Right lobe of liver (tissue), 4 donors: Measurements from ENCODE around the gene PKIB.
"Not testable (repeated sequence)": the region's sequence is repeated elsewhere in the genome, so short reads cannot be mapped to it uniquely, and the experiment has no call there.

Source experiments
- POLR2A ChIP-seq: fragments of 450-650 bp; IDR thresholded peaks from one replicate; pipeline ENCODE4 v1.6.1; 2017; ENCODE audit warnings: antibody characterized with exemption, mild to moderate bottlenecking
- TF ChIP-seq, protein P1 (sequence below), 4 donors: fragments of 200-600 bp in 3 of 4; fragments of 450-650 bp in 1 of 4; IDR thresholded peaks; one replicate each; pipeline versions ENCODE4 v1.5.1 to v1.8.0; 2016 to 2022; ENCODE audit warnings: antibody characterized with exemption in 4 of 4, mild to moderate bottlenecking in 2 of 4
- donor health status: DM: no; HTN: no; CAD: no.
- donor health status: DM: no; HTN: no; CAD: no.
- donor health status: DM: no; HTN: yes; CAD: no.

DNA sequence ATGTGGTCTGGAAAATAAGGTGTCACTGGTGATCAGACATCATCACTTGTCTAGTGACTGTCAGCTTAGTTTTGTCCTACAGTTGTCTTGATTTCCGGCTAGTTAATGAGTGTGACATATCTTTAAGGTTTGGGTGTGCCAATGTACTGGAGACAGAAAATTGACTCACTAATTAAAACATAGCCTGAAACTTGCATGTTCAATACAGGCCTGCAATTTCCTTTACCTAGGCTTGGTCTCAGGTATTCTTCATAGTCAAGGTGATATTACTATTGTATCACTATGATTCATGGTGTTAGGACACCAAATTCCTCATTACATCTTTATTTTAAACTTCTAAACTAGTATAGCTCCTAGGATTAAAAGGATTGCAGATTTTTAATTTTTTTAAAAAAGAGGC lies 32.4 kb downstream of the PKIB start:
- TF ChIP-seq, protein P1, sequence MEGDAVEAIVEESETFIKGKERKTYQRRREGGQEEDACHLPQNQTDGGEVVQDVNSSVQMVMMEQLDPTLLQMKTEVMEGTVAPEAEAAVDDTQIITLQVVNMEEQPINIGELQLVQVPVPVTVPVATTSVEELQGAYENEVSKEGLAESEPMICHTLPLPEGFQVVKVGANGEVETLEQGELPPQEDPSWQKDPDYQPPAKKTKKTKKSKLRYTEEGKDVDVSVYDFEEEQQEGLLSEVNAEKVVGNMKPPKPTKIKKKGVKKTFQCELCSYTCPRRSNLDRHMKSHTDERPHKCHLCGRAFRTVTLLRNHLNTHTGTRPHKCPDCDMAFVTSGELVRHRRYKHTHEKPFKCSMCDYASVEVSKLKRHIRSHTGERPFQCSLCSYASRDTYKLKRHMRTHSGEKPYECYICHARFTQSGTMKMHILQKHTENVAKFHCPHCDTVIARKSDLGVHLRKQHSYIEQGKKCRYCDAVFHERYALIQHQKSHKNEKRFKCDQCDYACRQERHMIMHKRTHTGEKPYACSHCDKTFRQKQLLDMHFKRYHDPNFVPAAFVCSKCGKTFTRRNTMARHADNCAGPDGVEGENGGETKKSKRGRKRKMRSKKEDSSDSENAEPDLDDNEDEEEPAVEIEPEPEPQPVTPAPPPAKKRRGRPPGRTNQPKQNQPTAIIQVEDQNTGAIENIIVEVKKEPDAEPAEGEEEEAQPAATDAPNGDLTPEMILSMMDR (IDR thresholded peaks at IDR 0.05) = not testable (repeated sequence)
- not testable (repeated sequence) for TF ChIP-seq POLR2A
